IMR-90 (cell line): Measurements from ENCODE around the gene MLEC. TPM values are rescaled to one million over a fixed set of nuclear protein-coding genes. Genes with fewer than 3 reads are reported as not detected.

Experiments
- ATAC-seq: fragments of 200-7000 bp; cut with Tn5 transposase; 2 replicates; pipeline ENCODE4 v1.9.1; 2020; ENCODE audit warnings: low read depth, mild to moderate bottlenecking, moderate library complexity
- BruUV-seq: library from RNA; stranded (reverse); fragments of 400-500 nt; replicated peaks from 2 replicates; lab custom pipeline; 2021; lab: Mats Ljungman, UMichigan
- CTCF ChIA-PET: fragments of 300-600 bp; formaldehyde crosslinking; extraction: SDS; loops from one replicate; lab custom pipeline; 2021; ENCODE audit warnings: antibody characterized with exemption; lab: Yijun Ruan, JAX
- POLR2A ChIA-PET: fragments of 300-600 bp; sonication (Branson Sonifier 250); formaldehyde crosslinking; loops from one replicate; lab custom pipeline; 2022; ENCODE audit warnings: antibody characterized with exemption; ENCODE audit not compliant: unreplicated experiment; lab: Charles Lee
- DNase-seq: peaks from one replicate; pipeline ENCODE4 v3.0.0; 2013
- H2AFZ ChIP-seq: replicated peaks from 2 replicates; pipeline ENCODE3; 2013; ENCODE audit warnings: low read length, mild to moderate bottlenecking; ENCODE audit not compliant: poor library complexity
- H2AK5ac ChIP-seq: 2 replicates; pipeline ENCODE4 v1.6.1; 2013; ENCODE audit warnings: low read depth, low read length, inconsistent platforms
- H2AK9ac ChIP-seq: replicated peaks from 2 replicates; pipeline ENCODE3; 2013; ENCODE audit warnings: mild to moderate bottlenecking, low read depth, low read length, moderate library complexity; ENCODE audit not compliant: poor library complexity
- H2BK120ac ChIP-seq: 2 replicates; pipeline ENCODE4 v1.6.1; 2013; ENCODE audit warnings: low read depth, low read length, inconsistent platforms
- H2BK15ac ChIP-seq: 3 replicates; pipeline ENCODE4 v1.6.1; 2013; ENCODE audit warnings: low read depth, low read length, inconsistent platforms
- H2BK20ac ChIP-seq: 2 replicates; pipeline ENCODE4 v1.6.1; 2013; ENCODE audit warnings: low read depth, mild to moderate bottlenecking, inconsistent platforms, low read length, moderate library complexity
- H2BK5ac ChIP-seq: 2 replicates; pipeline ENCODE4 v1.6.1; 2013; ENCODE audit warnings: mild to moderate bottlenecking, low read depth, low read length, inconsistent platforms; ENCODE audit not compliant: poor library complexity, severe bottlenecking
- H3K14ac ChIP-seq: replicated peaks from 2 replicates; pipeline ENCODE4 v1.6.1; 2013; ENCODE audit warnings: low read depth, low read length, inconsistent platforms
- H3K18ac ChIP-seq: 2 replicates; pipeline ENCODE4 v1.6.1; 2013; ENCODE audit warnings: low read depth, low read length, control low read depth
- H3K23ac ChIP-seq: 2 replicates; pipeline ENCODE4 v1.6.1; 2013; ENCODE audit warnings: low read depth, low read length, inconsistent platforms
- H3K27ac ChIP-seq: 2 replicates; pipeline ENCODE4 v1.5.1; 2013; ENCODE audit warnings: mild to moderate bottlenecking, control low read depth, low read length; ENCODE audit not compliant: insufficient read depth
- H3K27me3 ChIP-seq: 2 replicates; pipeline ENCODE4 v1.6.1; 2013; ENCODE audit warnings: low read length; ENCODE audit not compliant: control insufficient read depth, insufficient read depth
- H3K36me3 ChIP-seq: 2 replicates; pipeline ENCODE4 v1.6.1; 2013; ENCODE audit warnings: low read length, mixed read lengths; ENCODE audit not compliant: control insufficient read depth, insufficient read depth
- H3K4ac ChIP-seq: 2 replicates; pipeline ENCODE4 v1.6.1; 2013; ENCODE audit warnings: low read depth, low read length, inconsistent platforms
- H3K4me1 ChIP-seq: 2 replicates; pipeline ENCODE4 v1.6.1; 2013; ENCODE audit warnings: low read length, mixed read lengths; ENCODE audit not compliant: control insufficient read depth, insufficient read depth
- H3K4me2 ChIP-seq: 2 replicates; pipeline ENCODE4 v1.6.1; 2013; ENCODE audit warnings: low read depth, mild to moderate bottlenecking, control low read depth, low read length, moderate library complexity
- H3K4me3 ChIP-seq: 2 replicates; pipeline ENCODE4 v1.5.1; 2013; ENCODE audit warnings: low read depth, mild to moderate bottlenecking, control low read depth, low read length, moderate library complexity; ENCODE audit not compliant: insufficient read depth
- H3K56ac ChIP-seq: 2 replicates; pipeline ENCODE4 v1.6.1; 2013; ENCODE audit warnings: low read length, inconsistent platforms; ENCODE audit not compliant: insufficient read depth; ENCODE audit errors: extremely low read depth
- H3K79me1 ChIP-seq, 2 experiments: 2 replicates each; pipeline ENCODE4 v1.6.1; 2013; ENCODE audit warnings: low read length in 2 of 2, inconsistent platforms in 1 of 2, low read depth in 1 of 2
- H3K9ac ChIP-seq: 2 replicates; pipeline ENCODE4 v1.6.1; 2013; ENCODE audit warnings: low read depth, low read length, control low read depth
- H3K9me1 ChIP-seq: 2 replicates; pipeline ENCODE4 v1.6.1; 2013; ENCODE audit warnings: low read length, inconsistent platforms; ENCODE audit not compliant: insufficient read depth
- H3K9me3 ChIP-seq: 2 replicates; pipeline ENCODE4 v1.6.1; 2013; ENCODE audit warnings: low read length; ENCODE audit not compliant: control insufficient read depth, insufficient read depth
- H4K20me1 ChIP-seq: 2 replicates; pipeline ENCODE4 v1.6.1; 2013; ENCODE audit warnings: low read length, inconsistent platforms; ENCODE audit not compliant: insufficient read depth
- H4K5ac ChIP-seq: 2 replicates; pipeline ENCODE4 v1.6.1; 2013; ENCODE audit warnings: mild to moderate bottlenecking, low read depth, low read length, control low read depth
- H4K8ac ChIP-seq, 2 experiments: 2 replicates each; pipeline ENCODE4 v1.6.1; 2013; ENCODE audit warnings: low read depth in 2 of 2, low read length in 2 of 2, control low read depth in 1 of 2, inconsistent platforms in 1 of 2
- H4K91ac ChIP-seq: 2 replicates; pipeline ENCODE4 v1.6.1; 2013; ENCODE audit warnings: low read depth, low read length, inconsistent platforms; ENCODE audit not compliant: insufficient read depth
- CHD1 ChIP-seq: IDR thresholded peaks from 2 replicates; pipeline ENCODE4 v1.6.1; 2012; ENCODE audit warnings: low read depth, low read length, improper control_type of control experiment
- WGBS, 2 experiments: methylation state at CpG; one replicate each; pipeline versions ENCODE4 v1.1.5 to v1.1.7; 2013; ENCODE audit warnings: missing lambda C conversion rate in 2 of 2; ENCODE audit not compliant: insufficient read length in 1 of 2; ENCODE audit errors: extremely low coverage in 2 of 2; 5-methylcytosine and 5-hydroxymethylcytosine counted together
- dilution Hi-C: fragments of 300-500 bp; cut with HindIII; formaldehyde crosslinking; loops from one replicate; pipeline ENCODE4 v1.14.3; 2018; ENCODE audit warnings: low sequenced_read_pairs; ENCODE audit not compliant: unreplicated experiment
- in situ Hi-C: fragments of 300-500 bp; cut with MboI; formaldehyde crosslinking; loops from 3 replicates; pipeline ENCODE4 v1.14.3; 2019; ENCODE audit warnings: low sequenced_read_pairs, inconsistent platforms, mixed read lengths
- intact Hi-C: fragments of 100-400 bp; cut with micrococcal nuclease; formaldehyde crosslinking; loops from 2 replicates; pipeline ENCODE4 v1.10.0; 2022
- polyA plus RNA-seq, 3 experiments: library from polyadenylated mRNA; depleted of rRNA; stranded (reverse); fragments of >200 nt; gene quantifications; 2 replicates each; pipeline ENCODE4 v1.2.3, GENCODE V29; 2012; ENCODE audit warnings: low replicate concordance in 1 of 3
- total RNA-seq: library from RNA; depleted of rRNA; stranded (reverse); fragments of >200 nt; gene quantifications from 2 replicates; pipeline ENCODE4 v1.2.3, GENCODE V29; 2012

MLEC gene
- total and polyA plus RNA-seq, 2 of the 4 experiments (the other 2 are of a cell fraction), result 44.1 to 137 TPM

DNA sequence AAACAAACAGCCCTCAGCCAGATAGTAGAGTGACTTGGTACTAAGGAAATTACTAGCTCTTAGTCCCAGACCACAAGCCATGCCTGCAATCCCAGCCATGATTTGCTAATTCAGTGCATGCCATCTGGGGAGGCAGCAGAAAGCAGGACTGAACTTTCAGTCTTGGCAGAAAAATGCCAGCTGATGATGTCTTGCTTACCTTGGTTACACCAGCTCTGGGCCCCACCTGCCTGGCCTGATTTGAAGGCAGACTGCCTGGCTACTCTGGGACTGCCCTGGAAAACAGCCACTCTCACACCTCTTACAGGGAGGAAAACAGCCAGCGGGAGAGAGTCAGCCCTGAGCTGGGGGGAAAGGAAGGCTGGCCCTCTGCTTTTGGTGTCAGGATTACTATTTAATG lies 18.7 kb downstream of the MLEC start:
- Histone ChIP-seq H3K4me3 (no peak overlapping the region), H2BK5ac (no peak overlapping the region), H3K23ac (no peak overlapping the region), H2AK9ac (no peak overlapping the region), H3K56ac (no peak overlapping the region), H3K14ac (no peak overlapping the region), H3K9ac (no peak overlapping the region), H4K5ac (no peak overlapping the region), H3K4me1 (no peaks in the 10 kb centered on the region; the same call in 1 of the 2 replicates), H3K27ac (no peak overlapping the region), H3K9me1 (peaks cover 7% of the 10 kb centered on the region; the same call in 1 of the 2 replicates), H2AK5ac (no peak overlapping the region), H3K27me3 (no peaks in the 10 kb centered on the region), H2BK20ac (no peak overlapping the region), H3K18ac (no peak overlapping the region), H2BK120ac (no peak overlapping the region), H3K79me1 (peaks cover 0 to 8% of the 10 kb centered on the region in 2 experiments; a peak in 1 of 4 replicates), H4K8ac (no peak overlapping the region), H4K20me1 (no peaks in the 10 kb centered on the region), H2BK15ac (no peak overlapping the region), H4K91ac (no peak overlapping the region), H3K4ac (no peak overlapping the region), H3K9me3 (no peaks in the 10 kb centered on the region), H3K4me2 (no peak overlapping the region), H3K36me3 (peaks cover 22% of the 10 kb centered on the region), H2AFZ (no peak overlapping the region)
- no TSS peak for BruUV-seq
- ATAC-seq (no peak), DNase-seq (no peak)
- ChIA-PET CTCF (interaction anchor here (0.7 kb wide), 1 partner anchor 56 kb away, joined by 4 read pairs; no protein-coding TSS in a partner anchor), POLR2A (no interaction called here)
- no CpG with 5 or more reads among the region's 1 CpG for WGBS, 2 experiments
- TF ChIP-seq CHD1, result no peak
- dilution Hi-C loops, result no loop called here
- intact Hi-C loops, result no loop called here
- in situ Hi-C loops, result no loop called here
